Hindlimb muscle (tissue), 1 donor: Measurements from ENCODE around the gene TMEM94. TPM values are rescaled to one million over a fixed set of nuclear protein-coding genes. Genes with fewer than 3 reads are reported as not detected.

ENCODE experiments used
- DNase-seq: peaks from one replicate; pipeline ENCODE4 v3.0.0-alpha.2; 2013
- polyA plus RNA-seq: library from polyadenylated mRNA; unstranded; fragments of 120-200 nt; gene quantifications from one replicate; pipeline ENCODE4 v1.2.1, GENCODE V29; 2013; ENCODE audit not compliant: insufficient read length

Gene TMEM94
- polyA plus RNA-seq, 1 donor: 80.0 TPM

DNA sequence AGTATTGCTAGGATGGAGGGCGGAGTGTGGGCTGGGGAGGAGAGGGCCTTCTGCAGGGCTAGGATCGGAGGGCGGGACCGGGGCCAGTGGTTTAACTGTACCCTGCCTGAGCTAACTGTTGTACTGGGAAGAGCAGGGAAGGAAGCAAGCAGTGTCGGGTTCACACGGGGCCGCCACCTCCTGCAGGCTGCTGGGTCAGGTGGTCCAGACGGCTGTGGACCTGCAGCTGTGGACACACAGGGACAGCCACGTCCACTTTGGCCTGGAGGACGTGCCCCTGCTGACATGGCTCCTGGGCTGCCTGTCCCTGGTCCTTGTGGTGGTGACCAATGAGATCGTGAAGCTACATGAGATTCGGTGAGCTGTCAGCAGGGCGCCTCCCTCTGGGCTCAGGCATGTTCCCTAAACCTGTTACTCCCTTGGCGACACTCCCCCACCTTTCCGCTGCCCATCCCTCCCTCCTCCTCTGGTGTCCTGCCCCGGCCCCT is 42.3 kb downstream of the TMEM94 start:
- DNase-seq: no peak

DNA sequence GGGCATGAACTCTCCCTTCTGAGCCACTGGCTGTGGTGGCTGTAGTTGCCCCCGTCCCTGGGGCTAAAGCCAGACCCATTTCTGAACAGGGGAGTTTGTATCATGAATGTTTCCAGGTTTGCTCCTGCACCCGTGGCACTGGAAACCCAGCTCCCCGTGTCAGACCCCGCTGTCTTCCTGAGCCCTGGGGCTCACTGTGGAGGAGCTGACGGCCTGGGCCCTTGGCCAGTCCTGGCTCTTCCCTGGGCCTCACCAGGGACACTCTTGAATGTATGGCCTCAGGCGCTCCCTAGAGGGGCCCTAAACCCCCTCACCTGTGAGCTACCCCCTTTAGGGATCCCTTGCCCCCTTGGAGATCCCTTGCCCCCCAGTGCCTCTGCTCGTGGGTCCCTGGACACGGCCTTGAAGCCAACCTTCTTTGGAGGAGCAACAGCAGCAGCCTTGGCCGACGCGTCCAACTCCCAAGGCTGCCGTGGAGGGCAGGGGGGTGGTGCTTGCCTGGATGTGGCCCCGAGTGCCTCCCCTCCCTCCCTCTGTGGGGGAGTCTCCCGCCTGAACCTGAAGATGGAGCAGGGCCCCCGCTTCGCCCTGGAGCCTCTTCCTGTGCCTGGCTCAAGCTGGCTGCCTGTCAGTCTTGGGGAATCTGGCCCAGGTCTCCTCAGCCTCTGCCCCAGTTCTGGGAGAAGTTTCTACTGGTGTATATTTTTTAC is 43.0 kb downstream of the TMEM94 start:
- DNase-seq: no peak

GRCh38 chr17:75500419-75501216 is 44.2 kb downstream of the TMEM94 start:
- DNase-seq: no peak

GRCh38 chr17:75501378-75502071 is 45.1 kb downstream of the TMEM94 start:
- DNase-seq: no peak

DNA sequence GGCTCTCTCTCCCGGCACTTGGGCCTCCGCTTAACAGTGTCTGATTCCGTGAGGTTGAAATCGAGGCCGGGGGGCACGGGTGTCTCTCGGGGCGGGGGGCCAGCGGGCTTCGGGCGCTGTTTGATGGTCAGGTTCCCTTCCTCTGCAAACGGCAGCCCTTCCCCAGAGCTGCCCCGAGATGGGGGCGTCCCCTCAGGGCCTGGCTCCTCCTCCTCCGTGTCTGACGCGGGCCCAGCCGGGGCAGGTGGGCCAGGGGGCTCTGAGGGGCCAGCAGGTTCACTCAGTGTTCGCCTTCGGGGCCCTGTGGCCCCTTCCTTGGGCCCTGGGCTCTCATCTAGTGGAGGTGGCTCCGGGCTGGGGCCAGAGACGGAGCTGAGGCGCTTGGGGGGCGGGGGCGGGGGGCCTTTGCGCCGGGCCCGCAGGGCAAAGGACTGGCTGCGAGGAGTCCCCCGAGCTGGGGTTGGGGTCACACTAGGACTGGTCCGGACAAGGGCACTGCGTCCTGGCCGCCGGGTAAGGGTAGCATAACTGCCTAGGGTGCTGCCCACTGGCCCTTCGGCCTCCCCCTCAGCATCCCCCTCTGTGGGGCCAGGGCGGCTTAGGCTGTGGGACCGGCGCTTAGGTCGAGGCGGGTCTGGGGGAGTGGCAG is 45.8 kb downstream of the TMEM94 start:
- DNase-seq: no peak

DNA sequence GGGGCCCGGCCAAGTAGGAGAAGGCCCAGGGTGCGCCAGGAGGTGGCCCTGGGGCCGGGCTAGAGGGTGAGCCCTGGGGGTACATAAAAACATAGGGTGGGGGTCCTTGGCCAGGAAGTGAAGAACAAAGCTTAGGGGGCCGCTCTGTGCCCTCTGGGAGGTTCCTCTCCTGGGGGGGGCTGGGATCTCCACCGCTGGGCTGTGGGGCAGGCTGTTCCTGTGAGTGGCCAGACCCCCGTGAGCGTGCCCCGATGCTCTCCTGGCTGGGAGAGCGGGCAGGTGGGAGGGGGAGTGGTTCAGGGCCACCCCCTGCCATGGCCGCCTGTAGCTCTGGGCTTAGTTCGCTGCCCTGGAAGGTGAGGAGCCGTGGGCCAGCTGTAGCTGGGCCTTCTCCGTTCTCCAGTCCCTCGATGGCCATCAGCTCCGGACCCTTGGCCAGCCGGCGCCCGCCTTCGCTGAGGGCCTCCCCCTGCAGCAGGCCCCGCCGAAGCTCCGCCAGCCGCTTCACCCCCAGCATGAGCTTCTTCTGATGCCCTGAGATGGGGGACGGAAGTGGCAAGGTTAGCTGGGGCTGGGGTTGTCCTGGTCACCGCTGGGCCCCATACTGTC is 46.4 kb downstream of the TMEM94 start:
- DNase-seq: no peak

DNA sequence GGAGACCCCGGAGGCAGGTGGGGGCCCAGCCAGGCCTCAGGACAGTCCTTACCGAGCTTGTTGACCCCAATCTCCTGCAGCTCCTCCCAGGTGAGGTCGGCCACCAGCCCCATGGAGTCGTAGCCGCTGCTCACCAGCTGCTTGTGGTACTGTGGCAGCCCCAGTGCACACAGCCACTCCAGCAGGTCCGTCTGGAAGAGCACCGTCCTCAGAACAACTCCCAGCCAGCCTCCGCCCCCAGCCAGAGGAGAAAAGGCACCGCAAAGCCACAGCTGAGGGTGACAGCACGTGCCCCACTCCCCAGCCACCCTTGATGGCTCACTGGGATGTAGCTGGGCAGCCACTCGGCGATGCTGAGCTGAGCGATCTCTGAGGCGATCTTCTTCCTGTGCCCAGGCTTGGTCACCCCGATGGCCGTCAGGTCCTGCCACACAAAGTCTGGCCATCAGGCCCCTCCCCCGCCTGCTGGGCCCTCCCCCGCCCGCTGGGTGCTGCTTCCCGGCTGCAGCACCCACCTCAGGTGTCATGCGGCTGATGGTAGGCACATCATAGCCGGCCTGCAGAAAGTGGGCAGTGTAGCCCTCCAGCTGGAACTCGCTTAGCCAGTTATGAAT is 47.0 kb downstream of the TMEM94 start:
- no peak for DNase-seq

DNA sequence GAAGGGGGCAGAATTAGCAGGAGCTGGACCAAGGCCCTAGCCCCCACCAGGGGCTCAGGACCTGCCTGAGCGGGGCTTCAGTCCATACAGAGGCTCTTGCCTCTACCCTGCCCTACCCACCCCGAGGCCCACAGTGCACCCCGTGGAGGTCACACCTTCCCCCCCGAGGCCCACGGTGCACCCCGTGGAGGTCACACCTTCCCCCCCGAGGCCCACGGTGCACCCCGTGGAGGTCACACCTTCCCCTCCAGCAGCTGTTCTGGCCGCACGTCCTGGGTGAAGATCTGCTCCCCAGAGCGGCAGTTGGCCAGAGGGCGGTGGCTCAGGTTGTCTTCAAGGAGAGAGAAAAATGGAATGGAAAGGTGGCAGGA is 47.5 kb downstream of the TMEM94 start:
- DNase-seq: no peak

DNA sequence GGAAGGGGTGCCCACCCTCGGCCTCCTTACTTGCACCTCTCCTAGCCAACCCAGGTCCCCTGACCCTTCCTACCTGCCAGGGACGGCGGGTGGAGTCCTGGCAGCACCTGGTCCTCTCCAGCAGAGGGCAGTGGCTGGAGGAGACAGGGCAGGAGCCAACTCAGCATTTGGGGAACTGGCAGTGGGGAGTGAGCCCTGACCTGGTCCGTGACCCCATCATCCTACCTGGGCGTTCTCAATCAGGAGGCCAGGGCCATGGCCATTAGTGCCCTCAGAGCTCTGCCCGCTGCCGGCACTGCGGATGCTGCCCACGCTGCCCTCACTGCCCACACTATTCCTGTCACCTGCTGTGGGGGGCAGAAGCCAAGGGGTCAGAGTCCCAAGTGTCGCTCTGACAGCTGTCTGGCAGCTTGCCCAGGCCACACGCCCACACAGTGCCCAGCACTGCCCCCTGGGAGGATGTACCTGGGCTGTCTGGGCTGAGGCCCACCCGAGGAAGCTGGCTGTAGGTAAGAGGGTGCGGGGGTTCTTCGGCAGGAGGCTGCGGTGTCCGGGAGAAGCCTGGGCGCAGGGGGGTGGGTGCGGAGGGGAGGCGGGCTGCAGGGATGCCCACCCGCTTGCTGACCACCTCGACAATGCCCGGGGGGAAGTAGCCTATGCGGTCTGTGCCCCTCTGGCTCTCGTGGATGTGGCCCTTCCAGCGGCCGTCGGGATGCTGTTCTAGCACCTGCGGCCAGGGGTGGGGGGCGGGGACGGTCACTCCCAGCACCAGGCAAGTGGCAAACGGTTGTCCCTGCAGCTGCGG is 48.1 kb downstream of the TMEM94 start:
- DNase-seq: no peak

DNA sequence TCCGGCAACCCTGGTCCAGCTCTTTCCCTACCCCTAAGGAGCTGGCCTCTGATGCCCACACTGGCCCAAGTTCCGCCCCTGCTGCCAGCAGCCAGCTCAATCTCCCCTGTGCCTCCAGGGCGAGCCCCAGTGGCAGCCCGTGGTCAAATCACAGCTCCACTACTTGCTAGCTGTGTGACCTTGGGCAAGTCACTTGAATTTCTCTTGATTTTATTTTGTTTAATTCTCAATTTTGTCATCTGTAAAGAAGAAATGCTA is 48.6 kb downstream of the TMEM94 start:
- DNase-seq: no peak

DNA sequence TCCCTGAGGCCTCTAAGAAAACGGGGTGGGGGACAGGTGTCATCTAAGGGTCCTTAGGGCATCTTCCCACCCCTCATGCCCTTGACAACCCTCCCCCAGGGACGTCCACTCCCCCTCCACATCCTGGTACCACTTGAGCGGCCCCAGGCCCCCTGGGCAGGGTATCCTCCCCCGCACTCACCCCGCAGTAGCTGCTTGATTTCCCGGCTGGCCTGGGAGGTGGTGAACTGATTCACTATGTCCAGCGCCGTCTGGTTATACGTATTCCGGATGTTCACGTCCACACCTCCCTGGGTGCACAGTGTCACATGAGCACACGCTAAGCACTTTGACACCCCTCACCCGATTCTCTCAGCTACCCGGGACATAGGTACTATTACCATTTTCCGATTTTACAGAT is 49.2 kb downstream of the TMEM94 start:
- no peak for DNase-seq

DNA sequence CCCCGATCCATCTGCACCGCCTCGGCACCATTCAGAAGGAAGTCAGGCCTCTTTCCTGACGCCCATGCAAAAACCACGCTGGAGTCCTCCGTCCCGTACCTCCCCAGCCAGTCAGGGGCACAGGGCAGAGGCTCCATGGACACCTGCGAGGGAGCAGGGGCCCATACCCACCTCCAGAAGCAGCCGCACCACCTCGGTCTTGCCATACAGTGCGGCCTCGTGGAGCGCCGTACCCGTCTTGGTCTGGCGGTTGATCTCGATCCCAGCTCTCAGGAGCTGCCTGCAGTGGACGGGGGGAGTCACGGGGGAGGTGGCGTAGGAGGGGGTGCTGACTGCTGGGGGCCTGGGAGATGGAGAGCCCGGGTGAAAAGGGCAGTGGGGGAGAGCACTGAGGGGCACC is 49.7 kb downstream of the TMEM94 start:
- DNase-seq: no peak

DNA sequence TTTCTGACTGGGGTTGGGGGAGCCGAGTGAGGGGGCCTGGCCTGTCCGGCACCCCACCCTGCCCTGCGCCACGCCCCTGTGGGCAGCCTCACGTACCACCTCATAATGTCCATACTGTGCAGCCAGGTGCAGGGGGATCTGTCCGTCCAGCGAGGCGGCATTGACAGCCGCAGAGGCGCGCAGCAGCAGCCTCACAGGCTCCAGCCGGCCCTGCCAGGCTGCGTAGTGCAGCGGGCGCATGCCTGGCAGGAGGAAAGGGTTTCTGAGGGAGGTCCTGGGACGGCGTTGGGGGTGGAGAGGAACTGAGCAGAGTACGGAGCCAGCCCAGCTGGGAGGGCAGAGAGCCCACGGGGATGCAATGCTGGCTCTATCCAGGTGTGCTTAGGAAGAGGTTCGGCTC is 50.5 kb downstream of the TMEM94 start:
- DNase-seq: no peak

GRCh38 chr17:75507733-75508719 is 51.6 kb downstream of the TMEM94 start:
- DNase-seq: no peak

- DNase-seq: no peak
Observed at GRCh38 chr17:75508931-75509361, 52.5 kb downstream of the TMEM94 start.

GRCh38 chr17:75509528-75510258 is 53.3 kb downstream of the TMEM94 start:
- no peak for DNase-seq

GRCh38 chr17:75511270-75511609 is 54.8 kb downstream of the TMEM94 start:
- no peak for DNase-seq

DNA sequence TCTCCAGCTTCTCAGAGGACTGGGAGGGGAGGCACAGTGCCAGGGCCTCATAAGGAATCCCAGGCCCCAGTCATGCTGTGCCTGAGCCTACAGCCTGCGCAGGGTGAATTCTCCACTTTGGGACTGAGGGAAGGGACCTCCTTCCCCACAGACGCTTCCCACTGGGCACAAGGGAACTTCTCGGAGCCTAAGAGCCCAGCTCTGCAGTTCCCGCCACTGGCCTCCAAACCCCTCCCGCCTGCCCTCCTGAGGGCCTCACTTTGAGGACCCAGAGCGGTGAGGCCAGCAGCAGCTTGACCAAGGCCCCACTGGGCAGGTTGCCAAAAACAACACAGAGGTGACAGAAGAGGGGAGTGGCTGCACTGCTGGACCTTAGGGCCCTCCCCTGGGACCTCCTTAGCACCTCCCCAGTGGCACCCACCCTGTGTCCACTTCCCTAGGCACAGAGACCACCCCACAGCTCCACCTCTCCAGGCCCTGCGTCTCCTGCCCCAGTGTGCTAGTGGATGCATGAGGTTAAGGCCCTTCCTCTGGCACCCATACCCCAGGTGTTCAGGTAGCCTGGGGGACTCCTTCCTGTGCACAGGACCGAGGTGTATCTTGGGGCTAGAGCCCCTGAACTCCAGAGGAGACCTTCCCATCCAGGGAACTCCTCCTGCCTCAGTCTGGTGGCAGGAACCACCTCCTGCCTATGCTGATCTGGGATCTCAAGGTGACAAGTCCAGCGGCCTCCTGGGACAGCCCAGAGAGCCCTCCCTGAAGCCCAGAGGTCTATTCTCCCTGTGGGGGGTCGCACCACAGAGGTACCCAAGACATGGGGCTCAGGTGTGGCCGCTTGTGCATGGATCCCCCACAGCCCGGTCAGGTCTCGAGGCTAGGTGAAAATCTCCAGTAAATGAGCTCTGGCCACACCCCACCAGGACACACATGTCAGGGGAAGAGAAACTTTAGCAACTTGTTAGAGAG is 55.5 kb downstream of the TMEM94 start:
- DNase-seq: no peak
